Activated T-helper 9 cell treated with anti-CD3 and anti-CD28 coated beads, Interleukin-2, amount 50 U/mL, for 16 hours (primary cell): ENCODE measurements around the gene F12.

Experiments
- DNase-seq: peaks from one replicate; pipeline ENCODE4 v3.0.0-alpha.2; 2020; ENCODE audit warnings: low read depth

F12 gene

GRCh38 chr5:177355162-177355867 lies 54.0 kb downstream of the F12 start:
- DNase-seq: no peak

- DNase-seq: no peak
Measured at GRCh38 chr5:177354711-177355110, 54.7 kb downstream of the F12 start.

- no peak for DNase-seq
Measured at GRCh38 chr5:177354256-177354655, 55.1 kb downstream of the F12 start.

GRCh38 chr5:177353093-177353492 lies 56.3 kb downstream of the F12 start:
- no peak for DNase-seq
